Sigmoid colon (tissue), 7 donors: Measurements from ENCODE around the gene BEST1. TPM values are rescaled to one million over a fixed set of nuclear protein-coding genes. Genes with fewer than 3 reads are reported as not detected.
A peak's percentile ranks its signal among the peaks of the same experiment; 100 is the strongest.

Experiments used
- DNase-seq: peaks from one replicate; pipeline ENCODE4 v3.0.0-alpha.2; 2019
- H3K27ac ChIP-seq, 4 donors: fragments of 200-600 bp; sonication (generic); one replicate each; pipeline ENCODE4 v1.5.1; 2016 to 2019; ENCODE audit warnings: mild to moderate bottlenecking in 1 of 4
- H3K27me3 ChIP-seq, 3 donors: fragments of 200-600 bp; sonication (generic); one replicate each; pipeline ENCODE4 v1.5.1; 2019; ENCODE audit warnings: mild to moderate bottlenecking in 1 of 3
- H3K36me3 ChIP-seq, 4 donors: fragments of 200-600 bp; sonication (generic); one replicate each; pipeline ENCODE4 v1.5.1; 2016 to 2019
- H3K4me1 ChIP-seq, 4 donors: fragments of 200-600 bp; sonication (generic); one replicate each; pipeline ENCODE4 v1.5.1; 2017 to 2019
- H3K4me3 ChIP-seq, 4 donors: fragments of 200-600 bp; sonication (generic); one replicate each; pipeline ENCODE4 v1.5.1; 2017 to 2019; ENCODE audit warnings: mild to moderate bottlenecking in 2 of 4, moderate library complexity in 1 of 4
- H3K9me3 ChIP-seq, 4 donors: fragments of 200-600 bp in 3 of 4; sonication (generic) in 3 of 4; one replicate each; pipeline versions ENCODE4 v1.5.1 to v1.6.1; 2013 to 2019
- CTCF ChIP-seq, 4 experiments: fragments of 450-650 bp in 3 of 4; fragments of 200-600 bp in 1 of 4; IDR thresholded peaks; one replicate each; pipeline ENCODE4 v1.5.1; 2016 to 2019; ENCODE audit warnings: antibody characterized with exemption in 4 of 4, mild to moderate bottlenecking in 3 of 4, moderate library complexity in 2 of 4
- EP300 ChIP-seq, 4 donors: sonication (generic); formaldehyde crosslinking; IDR thresholded peaks; one replicate each; pipeline ENCODE4 v1.6.1; 2017; ENCODE audit warnings: antibody characterized with exemption in 4 of 4
- POLR2A ChIP-seq, 2 donors: fragments of 450-650 bp; IDR thresholded peaks; one replicate each; pipeline ENCODE4 v1.6.1; 2016; ENCODE audit warnings: antibody characterized with exemption in 2 of 2, mild to moderate bottlenecking in 2 of 2, moderate library complexity in 2 of 2
- POLR2AphosphoS5 ChIP-seq, 4 donors: sonication (generic); formaldehyde crosslinking; IDR thresholded peaks; one replicate each; pipeline ENCODE4 v1.6.1; 2017; ENCODE audit warnings: antibody characterized with exemption in 4 of 4
- WGBS, 2 donors: extraction: QIAGEN DNeasy Blood & Tissue Kit; methylation state at CpG; one replicate each; pipeline ENCODE4 v1.1.7; 2013; 5-methylcytosine and 5-hydroxymethylcytosine counted together
- intact Hi-C: fragments of 100-400 bp; cut with DNase I; formaldehyde crosslinking; loops from one replicate; pipeline ENCODE4 v1.15.1; 2023
- polyA plus RNA-seq, 3 donors: library from polyadenylated mRNA; stranded (reverse); fragments of 200-250 nt; gene quantifications; one replicate each; pipeline ENCODE4 v1.2.3, GENCODE V29; 2013
- total RNA-seq, 4 donors: library from RNA; depleted of rRNA; stranded (reverse); fragments of >200 nt; gene quantifications; one replicate each; pipeline ENCODE4 v1.1.0, GENCODE V29; 2016
- donor health status: healthy with polysubstance abuse.
- donor health status: Bipolar disorder and iron deficiency.
- donor health status: healthy.

Gene BEST1
- total and polyA plus RNA-seq, 7 donors = 0.83 to 9.6 (median 4.3) TPM

DNA sequence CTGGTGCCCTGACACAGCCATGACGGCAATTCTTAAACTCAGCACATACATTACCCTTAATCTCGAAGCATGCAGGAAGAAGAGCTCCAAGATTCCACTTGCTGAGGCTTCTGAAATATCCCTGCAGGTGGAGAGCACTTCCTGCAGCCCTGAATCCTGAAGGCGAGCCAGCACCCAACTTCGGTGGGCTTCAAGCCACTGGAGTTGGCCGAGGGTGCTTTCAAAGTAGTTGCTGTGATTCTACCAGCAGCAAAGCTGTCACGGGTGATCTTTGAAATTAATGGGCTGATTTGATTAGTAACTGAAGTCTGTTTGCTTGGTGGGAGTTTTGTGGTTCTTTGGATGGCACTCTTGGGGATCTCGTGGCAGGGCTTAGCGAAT lies 26.3 kb downstream of the BEST1 start:
- Histone ChIP-seq H3K27ac (no peak overlapping the region), H3K27me3 (no peaks in the 10 kb centered on the region), H3K4me3 (no peak overlapping the region), H3K4me1 (peaks cover 0 to 42% (median 38%) of the 10 kb centered on the region in 4 donors), H3K9me3 (no peaks in the 10 kb centered on the region), H3K36me3 (no peaks in the 10 kb centered on the region)
- 69 to 86% methylated on average over 8 of the region's 8 CpGs for WGBS, 2 donors
- TF ChIP-seq POLR2AphosphoS5 (IDR thresholded peaks at IDR 0.05) (no peak), POLR2A (IDR thresholded peaks at IDR 0.05) (no peak), CTCF (IDR thresholded peaks at IDR 0.05) (no peak), EP300 (IDR thresholded peaks at IDR 0.05) (no peak)
- no peak for DNase-seq
- intact Hi-C loops = loop anchor here (10.0 kb wide), 1 partner anchor 1062 kb away; the partner anchor contains the start of gene TMEM109

DNA sequence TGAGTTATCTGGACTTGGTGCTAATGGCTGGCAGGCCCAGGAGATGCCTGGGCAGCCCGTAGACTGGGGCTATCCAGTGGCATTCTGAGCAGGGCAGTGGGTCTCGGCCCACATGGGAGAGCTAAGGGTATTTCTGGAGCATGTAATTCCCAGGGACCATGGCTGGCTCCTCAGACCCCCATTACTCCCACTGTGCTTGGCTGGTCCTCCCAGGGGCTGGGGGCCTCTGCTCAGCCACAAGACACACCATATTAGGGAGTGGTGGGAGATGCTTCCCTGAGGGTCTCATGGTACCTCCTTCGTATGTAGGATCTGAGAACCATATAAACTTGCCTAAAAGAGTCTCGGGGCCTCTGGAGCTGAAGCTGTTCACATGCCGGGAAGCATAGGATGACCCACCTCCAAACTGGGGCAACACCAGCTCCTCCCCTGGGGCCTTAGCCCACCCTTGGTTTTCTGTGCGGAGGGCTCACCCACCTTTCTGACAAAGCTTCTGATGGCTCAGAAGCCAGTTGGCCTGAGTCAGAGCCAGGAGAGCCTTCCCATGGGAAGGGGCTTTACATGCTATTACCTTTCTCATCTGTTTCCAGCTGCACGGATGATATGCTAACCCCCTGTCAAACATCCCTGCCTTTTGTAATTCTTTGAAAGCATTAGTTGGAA lies 26.8 kb downstream of the BEST1 start:
- 71 to 84% methylated on average over 7 of the region's 7 CpGs for WGBS, 2 donors
- Histone ChIP-seq H3K9me3 (no peaks in the 10 kb centered on the region), H3K27me3 (no peaks in the 10 kb centered on the region), H3K36me3 (no peaks in the 10 kb centered on the region), H3K4me1 (peaks cover 0 to 38% (median 35%) of the 10 kb centered on the region in 4 donors), H3K4me3 (no peak overlapping the region), H3K27ac (no peak overlapping the region)
- peak; percentile 45 for DNase-seq
- intact Hi-C loops = loop anchor here (10.0 kb wide), 1 partner anchor 1062 kb away; the partner anchor contains the start of gene TMEM109
- TF ChIP-seq POLR2AphosphoS5 (IDR thresholded peaks at IDR 0.05) (no peak), POLR2A (IDR thresholded peaks at IDR 0.05) (no peak), CTCF (IDR thresholded peaks at IDR 0.05) (no peak), EP300 (IDR thresholded peaks at IDR 0.05) (no peak)

GRCh38 chr11:61978703-61979661 lies 28.8 kb downstream of the BEST1 start:
- DNase-seq = no peak
- H3K27ac ChIP-seq = peak overlapping the region; percentile 42 to 67 (median 54)

GRCh38 chr11:61980783-61981541 lies 30.8 kb downstream of the BEST1 start:
- H3K27ac ChIP-seq = no peak overlapping the region
- no peak for DNase-seq

More at GRCh38 chr11:61978703-61979661, 28.8 kb downstream of the BEST1 start:
- intact Hi-C loops = loop anchor here (10.0 kb wide), 1 partner anchor 1064 kb away; the partner anchor contains the start of gene TMEM109
- Histone ChIP-seq H3K4me3 (no peak overlapping the region), H3K36me3 (no peaks in the 10 kb centered on the region), H3K4me1 (peaks cover 0 to 17% (median 15%) of the 10 kb centered on the region in 4 donors), H3K9me3 (no peaks in the 10 kb centered on the region), H3K27me3 (no peaks in the 10 kb centered on the region)
- peak in 1 of 4 donors; percentile 31 for TF ChIP-seq POLR2AphosphoS5 (IDR thresholded peaks at IDR 0.05)
- TF ChIP-seq POLR2A (IDR thresholded peaks at IDR 0.05) = no peak
- WGBS, 2 donors = 75 to 77% methylated on average over 17 of the region's 17 CpGs

More at GRCh38 chr11:61980783-61981541, 30.8 kb downstream of the BEST1 start:
- Histone ChIP-seq H3K9me3 (no peaks in the 10 kb centered on the region), H3K27me3 (no peaks in the 10 kb centered on the region), H3K4me1 (peaks cover 0 to 12% (median 8%) of the 10 kb centered on the region in 4 donors), H3K4me3 (no peak overlapping the region), H3K36me3 (no peaks in the 10 kb centered on the region)
- 73 to 80% methylated on average over 10 of the region's 10 CpGs for WGBS, 2 donors
- intact Hi-C loops = no loop called here
- TF ChIP-seq EP300 (IDR thresholded peaks at IDR 0.05) (no peak), POLR2AphosphoS5 (IDR thresholded peaks at IDR 0.05) (no peak), POLR2A (IDR thresholded peaks at IDR 0.05) (no peak), CTCF (IDR thresholded peaks at IDR 0.05) (no peak)
